Thoracic aorta (tissue), 2 donors: ENCODE results near the gene GALNT16. TPM values are rescaled to one million over a fixed set of nuclear protein-coding genes. Genes with fewer than 3 reads are reported as not detected.
"Not testable (repeated sequence)": the region's sequence is repeated elsewhere in the genome, so short reads cannot be mapped to it uniquely, and the experiment has no call there.

Experiments used
- ATAC-seq: fragments of 150-250 bp; one replicate; pipeline ENCODE4 v1.8.0; 2017; ENCODE audit warnings: low read depth; ENCODE audit not compliant: insufficient number of reproducible peaks, low FRiP score
- DNase-seq: peaks from one replicate; pipeline ENCODE4 v3.0.0-alpha.2; 2020; ENCODE audit warnings: low spot score
- H3K27ac ChIP-seq, 2 donors: fragments of 200-600 bp; sonication (generic); 1 replicate in 1 of 2; 2 replicates in 1 of 2; pipeline ENCODE4 v1.5.1; 2016; ENCODE audit warnings: mild to moderate bottlenecking in 2 of 2, moderate library complexity in 2 of 2
- H3K27me3 ChIP-seq: fragments of 200-600 bp; sonication (generic); replicated peaks from 2 replicates; pipeline ENCODE4 v1.6.0; 2016; ENCODE audit warnings: mild to moderate bottlenecking; ENCODE audit not compliant: insufficient read depth
- H3K36me3 ChIP-seq: fragments of 200-600 bp; sonication (generic); one replicate; pipeline ENCODE4 v1.5.1; 2016
- H3K4me1 ChIP-seq, 2 donors: fragments of 200-600 bp; sonication (generic); 1 replicate in 1 of 2; 2 replicates in 1 of 2; pipeline versions ENCODE4 v1.5.1 to v1.6.0; 2016; ENCODE audit warnings: low read depth in 2 of 2, mild to moderate bottlenecking in 1 of 2; ENCODE audit not compliant: control insufficient read depth in 1 of 2
- H3K4me3 ChIP-seq: fragments of 200-600 bp; sonication (generic); 2 replicates; pipeline ENCODE4 v1.5.1; 2016; ENCODE audit warnings: mild to moderate bottlenecking
- H3K9me3 ChIP-seq: fragments of 200-600 bp; sonication (generic); 2 replicates; pipeline ENCODE4 v1.5.1; 2016
- CTCF ChIP-seq: fragments of 200-600 bp; sonication (generic); IDR thresholded peaks from one replicate; pipeline ENCODE4 v1.5.1; 2019; ENCODE audit warnings: antibody characterized with exemption
- total RNA-seq, 2 donors: library from RNA; depleted of rRNA; stranded (reverse); fragments of >200 nt; gene quantifications; one replicate each; pipeline versions ENCODE4 v1.1.0 to v1.2.3, GENCODE V29; 2016

The GALNT16 gene
- 10 to 100 TPM; 12.1 to 15.8 TPM for total RNA-seq

GRCh38 chr14:69259527-69260189, at the start of gene GALNT16:
Gene GALNT16, plus strand, starts transcription at chr14:69260158. Its CDS starts 133 bp downstream, at chr14:69260291.
- peak; percentile 47 for TF ChIP-seq CTCF
- Histone ChIP-seq H3K36me3 (no peaks in the 10 kb centered on the region), H3K27me3 (no peaks in the 10 kb centered on the region), H3K27ac (peak within 1 kb of the TSS in 1 of 2 donors; percentile 21), H3K4me1 (peaks cover 12 to 49% of the 10 kb centered on the region in 2 donors), H3K9me3 (no peaks in the 10 kb centered on the region), H3K4me3 (peak within 1 kb of the TSS; percentile 75)
- ATAC-seq (no peak), DNase-seq (no peak)

GRCh38 chr14:69214393-69214792, 45.6 kb upstream of the GALNT16 start:
- Histone ChIP-seq H3K27ac (no peak overlapping the region), H3K4me3 (no peak overlapping the region), H3K9me3 (no peaks in the 10 kb centered on the region), H3K27me3 (no peaks in the 10 kb centered on the region), H3K4me1 (peaks cover 5 to 9% of the 10 kb centered on the region in 2 donors), H3K36me3 (no peaks in the 10 kb centered on the region)
- ATAC-seq: no peak
- no peak for DNase-seq
- no peak for TF ChIP-seq CTCF

GRCh38 chr14:69217663-69218062, 42.3 kb upstream of the GALNT16 start:
- not testable (repeated sequence) for H3K27me3 ChIP-seq, H3K9me3 ChIP-seq, H3K27ac ChIP-seq, DNase-seq, H3K36me3 ChIP-seq, H3K4me1 ChIP-seq, ATAC-seq, H3K4me3 ChIP-seq

- DNase-seq: no peak
- Histone ChIP-seq H3K36me3 (peaks cover 3% of the 10 kb centered on the region), H3K27ac (no peak overlapping the region), H3K4me3 (no peak overlapping the region), H3K4me1 (no peaks in the 10 kb centered on the region), H3K9me3 (no peaks in the 10 kb centered on the region), H3K27me3 (no peaks in the 10 kb centered on the region)
- ATAC-seq: no peak
- no peak for TF ChIP-seq CTCF
These were observed 35.0 kb upstream of the GALNT16 start for GRCh38 chr14:69224946-69225345.

GRCh38 chr14:69226178-69226577, 33.8 kb upstream of the GALNT16 start:
- Histone ChIP-seq H3K36me3 (peaks cover 5% of the 10 kb centered on the region), H3K27me3 (no peaks in the 10 kb centered on the region), H3K9me3 (no peaks in the 10 kb centered on the region), H3K4me1 (no peaks in the 10 kb centered on the region), H3K27ac (no peak overlapping the region), H3K4me3 (no peak overlapping the region)
- DNase-seq (no peak), ATAC-seq (no peak)
- TF ChIP-seq CTCF: no peak

GRCh38 chr14:69226736-69227135, 33.2 kb upstream of the GALNT16 start:
- H3K4me1 ChIP-seq: no peaks in the 10 kb centered on the region
- H3K27ac ChIP-seq: no peak overlapping the region
- peaks cover 5% of the 10 kb centered on the region for H3K36me3 ChIP-seq
- no peak for ATAC-seq
- no peak for DNase-seq
- no peaks in the 10 kb centered on the region for H3K9me3 ChIP-seq
- no peaks in the 10 kb centered on the region for H3K27me3 ChIP-seq
- no peak for TF ChIP-seq CTCF
- H3K4me3 ChIP-seq: no peak overlapping the region
